Caco-2 (cell line): ENCODE results near the gene TTC39C. TPM values are rescaled to one million over a fixed set of nuclear protein-coding genes. Genes with fewer than 3 reads are reported as not detected.

Experiments used
- BruUV-seq: library from RNA; stranded (reverse); fragments of 400-500 nt; replicated peaks from 2 replicates; lab custom pipeline; 2021; lab: Mats Ljungman, UMichigan
- CTCF ChIA-PET: fragments of 300-600 bp; sonication (Branson Sonifier 250); formaldehyde crosslinking; loops from one replicate; lab custom pipeline; 2022; ENCODE audit warnings: antibody characterized with exemption; lab: Charles Lee
- POLR2A ChIA-PET: fragments of 300-600 bp; sonication (Branson Sonifier 250); formaldehyde crosslinking; loops from one replicate; lab custom pipeline; 2022; ENCODE audit warnings: antibody characterized with exemption; lab: Charles Lee
- DNase-seq, 2 experiments: peaks; one replicate each; pipeline versions ENCODE4 v3.0.0 to v3.0.0-alpha.2; 2020 to 2022
- H3K27me3 ChIP-seq: replicated peaks from 2 replicates; pipeline ENCODE4 v1.6.0; 2011; ENCODE audit warnings: low read length; ENCODE audit not compliant: control insufficient read depth, insufficient read depth
- H3K36me3 ChIP-seq: 2 replicates; pipeline ENCODE4 v1.5.1; 2011; ENCODE audit warnings: low read length; ENCODE audit not compliant: control insufficient read depth, insufficient read depth
- H3K4me1 ChIP-seq: fragments of 250-450 bp; sonication (Bioruptor Pico); 2 replicates; pipeline ENCODE4 v1.5.1; 2020; ENCODE audit warnings: mild to moderate bottlenecking
- H3K4me3 ChIP-seq: 2 replicates; pipeline ENCODE4 v1.5.1; 2011; ENCODE audit warnings: low read depth, mild to moderate bottlenecking, control low read depth, low read length
- H3K9me3 ChIP-seq: fragments of 250-450 bp; sonication (Bioruptor Pico); 2 replicates; pipeline ENCODE4 v1.5.1; 2020; ENCODE audit warnings: mild to moderate bottlenecking, moderate library complexity
- H3K27ac Mint-ChIP-seq: one replicate; pipeline ENCODE4 v1.8.0; 2022; ENCODE audit warnings: mixed read lengths; ENCODE audit not compliant: unreplicated experiment
- H3K27me3 Mint-ChIP-seq: one replicate; pipeline ENCODE4 v1.8.0; 2022; ENCODE audit warnings: mixed read lengths; ENCODE audit not compliant: insufficient read depth, unreplicated experiment
- H3K36me3 Mint-ChIP-seq: one replicate; pipeline ENCODE4 v1.8.0; 2022; ENCODE audit warnings: mild to moderate bottlenecking, mixed read lengths; ENCODE audit not compliant: insufficient read depth, unreplicated experiment
- H3K4me1 Mint-ChIP-seq: one replicate; pipeline ENCODE4 v1.8.0; 2022; ENCODE audit warnings: low read depth, mixed read lengths; ENCODE audit not compliant: unreplicated experiment
- H3K4me3 Mint-ChIP-seq: one replicate; pipeline ENCODE4 v1.8.0; 2022; ENCODE audit warnings: mild to moderate bottlenecking, moderate library complexity, mixed read lengths; ENCODE audit not compliant: unreplicated experiment
- H3K9me3 Mint-ChIP-seq: one replicate; pipeline ENCODE4 v1.8.0; 2022; ENCODE audit warnings: mixed read lengths; ENCODE audit not compliant: unreplicated experiment
- CTCF ChIP-seq, 2 experiments: fragments of 200-600 bp in 1 of 2; IDR thresholded peaks; 1 replicate in 1 of 2; 2 replicates in 1 of 2; pipeline versions ENCODE4 v1.5.1 to v1.8.0; 2011 to 2022; ENCODE audit warnings: antibody characterized with exemption in 1 of 2, control low read depth in 1 of 2, inconsistent platforms in 1 of 2, low read depth in 1 of 2, low read length in 1 of 2, mild to moderate bottlenecking in 1 of 2, moderate library complexity in 1 of 2; ENCODE audit not compliant: insufficient read depth in 1 of 2, severe bottlenecking in 1 of 2, unreplicated experiment in 1 of 2
- intact Hi-C: fragments of 100-400 bp; cut with micrococcal nuclease; formaldehyde crosslinking; loops from one replicate; pipeline ENCODE4 v1.10.0; 2022; ENCODE audit not compliant: unreplicated experiment
- total RNA-seq: library from RNA; stranded (reverse); gene quantifications from 2 replicates; pipeline ENCODE4 v1.2.3, GENCODE V29; 2022

Gene TTC39C
- total RNA-seq, 1 experiment from 2014 or later = 9.3 TPM

- peaks cover 3% of the 10 kb centered on the region; the same call in 1 of the 2 replicates for H3K4me1 ChIP-seq
- no peaks in the 10 kb centered on the region for H3K9me3 ChIP-seq
- BruUV-seq = no TSS peak
- POLR2A ChIA-PET = no interaction called here
- no peak for TF ChIP-seq CTCF (IDR thresholded peaks at IDR 0.05; ENCODE audit: insufficient read depth in 1 of 2, low read depth in 1 of 2, low read length in 1 of 2, severe bottlenecking in 1 of 2, unreplicated experiment in 1 of 2)
- H3K27me3 ChIP-seq = no peaks in the 10 kb centered on the region
- CTCF ChIA-PET = no interaction called here
- Mint-ChIP-seq H3K27ac (no peak overlapping the region), H3K36me3 (no peaks in the 10 kb centered on the region), H3K9me3 (no peaks in the 10 kb centered on the region), H3K4me1 (no peaks in the 10 kb centered on the region), H3K4me3 (no peak overlapping the region), H3K27me3 (no peaks in the 10 kb centered on the region)
- no peaks in the 10 kb centered on the region for H3K36me3 ChIP-seq
- intact Hi-C loops = no loop called here
- no peak for DNase-seq
- H3K4me3 ChIP-seq = no peak overlapping the region
Measured at GRCh38 chr18:24080861-24081260, 66.3 kb downstream of the TTC39C start.

DNA sequence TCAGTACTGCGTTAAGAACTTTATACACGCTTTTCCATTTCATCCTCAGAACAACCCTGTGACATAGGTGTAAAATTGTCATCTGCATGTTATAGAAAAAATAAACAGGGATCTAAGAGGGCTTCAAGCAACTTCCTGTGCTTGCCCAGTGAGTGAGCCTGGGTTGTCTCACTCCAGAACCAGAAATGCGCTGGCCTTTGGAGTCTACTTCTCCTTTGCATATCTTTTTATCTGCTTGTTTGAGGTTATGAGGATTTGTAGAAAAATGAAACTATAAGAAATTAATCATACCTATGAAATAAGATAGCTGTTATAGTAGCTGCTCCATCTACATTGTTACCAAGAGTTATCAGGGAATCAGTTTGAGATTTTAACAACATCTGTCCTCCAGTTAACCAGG, 69.0 kb downstream of the TTC39C start:
- no peak for DNase-seq
- intact Hi-C loops = no loop called here
- no peaks in the 10 kb centered on the region for H3K27me3 Mint-ChIP-seq
- no peaks in the 10 kb centered on the region for H3K36me3 ChIP-seq
- peaks cover 7% of the 10 kb centered on the region for H3K4me1 Mint-ChIP-seq
- H3K27ac Mint-ChIP-seq = no peak overlapping the region
- TF ChIP-seq CTCF (IDR thresholded peaks at IDR 0.05; ENCODE audit: insufficient read depth in 1 of 2, low read depth in 1 of 2, low read length in 1 of 2, severe bottlenecking in 1 of 2, unreplicated experiment in 1 of 2) = no peak
- H3K4me1 ChIP-seq = no peaks in the 10 kb centered on the region
- no peaks in the 10 kb centered on the region for H3K9me3 Mint-ChIP-seq
- no peaks in the 10 kb centered on the region for H3K9me3 ChIP-seq
- H3K36me3 Mint-ChIP-seq = no peaks in the 10 kb centered on the region
- no peaks in the 10 kb centered on the region for H3K27me3 ChIP-seq
- no peak overlapping the region for H3K4me3 Mint-ChIP-seq
- no peak overlapping the region for H3K4me3 ChIP-seq
- no TSS peak for BruUV-seq
- CTCF ChIA-PET = no interaction called here
- POLR2A ChIA-PET = no interaction called here

- Histone ChIP-seq H3K9me3 (no peaks in the 10 kb centered on the region), H3K36me3 (no peaks in the 10 kb centered on the region), H3K4me1 (no peaks in the 10 kb centered on the region), H3K4me3 (no peak overlapping the region), H3K27me3 (no peaks in the 10 kb centered on the region)
- peaks cover 7% of the 10 kb centered on the region for H3K4me1 Mint-ChIP-seq
- CTCF ChIA-PET = no interaction called here
- TF ChIP-seq CTCF (IDR thresholded peaks at IDR 0.05; ENCODE audit: insufficient read depth in 1 of 2, low read depth in 1 of 2, low read length in 1 of 2, severe bottlenecking in 1 of 2, unreplicated experiment in 1 of 2) = no peak
- intact Hi-C loops = no loop called here
- no peaks in the 10 kb centered on the region for H3K9me3 Mint-ChIP-seq
- H3K27me3 Mint-ChIP-seq = no peaks in the 10 kb centered on the region
- DNase-seq = no peak
- H3K36me3 Mint-ChIP-seq = no peaks in the 10 kb centered on the region
- POLR2A ChIA-PET = no interaction called here
- no TSS peak for BruUV-seq
- H3K4me3 Mint-ChIP-seq = no peak overlapping the region
- H3K27ac Mint-ChIP-seq = no peak overlapping the region
Measured at GRCh38 chr18:24086082-24086481, 71.5 kb downstream of the TTC39C start.
